Measurements from ENCODE around the gene KIF5C. TPM values are rescaled to one million over a fixed set of nuclear protein-coding genes. Genes with fewer than 3 reads are reported as not detected.

KIF5C gene
- total RNA-seq, 1 donor from 2014 or later = 38.9 TPM

GRCh38 chr2:148959745-148960144 is 84.7 kb downstream of the KIF5C start:
- Mint-ChIP-seq H3K9me3 (no peaks in the 10 kb centered on the region), H3K27me3 (no peaks in the 10 kb centered on the region), H3K4me3 (no peak overlapping the region), H3K36me3 (peaks cover 22% of the 10 kb centered on the region), H3K4me1 (ENCODE audit: unreplicated experiment) (peaks cover 3% of the 10 kb centered on the region), H3K27ac (no peak overlapping the region)
- TF ChIP-seq CTCF (conservative IDR thresholded peaks at IDR 0.05) = no peak
- no peak for DNase-seq (ENCODE audit: extremely low spot score, unreplicated experiment)

GRCh38 chr2:148960483-148960882 is 85.5 kb downstream of the KIF5C start:
- Mint-ChIP-seq H3K9me3 (no peaks in the 10 kb centered on the region), H3K27me3 (no peaks in the 10 kb centered on the region), H3K36me3 (peaks cover 26% of the 10 kb centered on the region), H3K4me3 (no peak overlapping the region), H3K27ac (no peak overlapping the region), H3K4me1 (ENCODE audit: unreplicated experiment) (peaks cover 8% of the 10 kb centered on the region)
- DNase-seq (ENCODE audit: extremely low spot score, unreplicated experiment) = no peak
- no peak for TF ChIP-seq CTCF (conservative IDR thresholded peaks at IDR 0.05)

GRCh38 chr2:148963461-148963860 is 88.4 kb downstream of the KIF5C start:
- peaks cover 26% of the 10 kb centered on the region for H3K36me3 Mint-ChIP-seq
- H3K4me3 Mint-ChIP-seq = no peak overlapping the region
- H3K4me1 Mint-ChIP-seq (ENCODE audit: unreplicated experiment) = peaks cover 27% of the 10 kb centered on the region
- TF ChIP-seq CTCF (conservative IDR thresholded peaks at IDR 0.05) = no peak
- H3K27me3 Mint-ChIP-seq = no peaks in the 10 kb centered on the region
- H3K27ac Mint-ChIP-seq = no peak overlapping the region
- no peaks in the 10 kb centered on the region for H3K9me3 Mint-ChIP-seq
- no peak for DNase-seq (ENCODE audit: extremely low spot score, unreplicated experiment)

- Mint-ChIP-seq H3K27ac (peak overlapping the region; percentile 15), H3K4me3 (no peak overlapping the region), H3K9me3 (no peaks in the 10 kb centered on the region), H3K4me1 (ENCODE audit: unreplicated experiment) (peaks cover 45% of the 10 kb centered on the region), H3K36me3 (peaks cover 17% of the 10 kb centered on the region), H3K27me3 (no peaks in the 10 kb centered on the region)
- TF ChIP-seq CTCF (conservative IDR thresholded peaks at IDR 0.05) = no peak
- DNase-seq (ENCODE audit: extremely low spot score, unreplicated experiment) = no peak
These were observed 90.8 kb downstream of the KIF5C start for GRCh38 chr2:148965623-148966437.

- Mint-ChIP-seq H3K4me3 (no peak overlapping the region), H3K9me3 (no peaks in the 10 kb centered on the region), H3K36me3 (peaks cover 15% of the 10 kb centered on the region), H3K4me1 (ENCODE audit: unreplicated experiment) (peaks cover 47% of the 10 kb centered on the region), H3K27me3 (no peaks in the 10 kb centered on the region), H3K27ac (no peak overlapping the region)
- DNase-seq (ENCODE audit: extremely low spot score, unreplicated experiment) = no peak
- no peak for TF ChIP-seq CTCF (conservative IDR thresholded peaks at IDR 0.05)
These were observed 91.4 kb downstream of the KIF5C start for GRCh38 chr2:148966438-148966758.
